Adipose tissue (tissue), 3 donors: ENCODE data around the gene ASCC1. TPM values are rescaled to one million over a fixed set of nuclear protein-coding genes. Genes with fewer than 3 reads are reported as not detected.

ENCODE experiments used
- H3K27ac ChIP-seq: one replicate; pipeline ENCODE4 v1.5.1; 2013; ENCODE audit warnings: low read depth, low read length
- WGBS, 3 donors: extraction: QIAGEN DNeasy Blood & Tissue Kit; methylation state at CpG; one replicate each; pipeline ENCODE4 v1.1.7; 2013; 5-methylcytosine and 5-hydroxymethylcytosine counted together
- polyA plus RNA-seq, 3 donors: library from polyadenylated mRNA; stranded (reverse); fragments of 200-250 nt; gene quantifications; one replicate each; pipeline ENCODE4 v1.2.3, GENCODE V29; 2013
- donor health status: healthy with polysubstance abuse.
- donor health status: Bipolar disorder and iron deficiency.
- donor health status: healthy.

The ASCC1 gene
- polyA plus RNA-seq, 3 donors, result 13.3 to 34.1 (median 18.0) TPM

- WGBS, 3 donors, result 90 to 93% (median 92%) methylated on average over 7 of the region's 7 CpGs
Measured at GRCh38 chr10:72053690-72054089, 162.4 kb downstream of the ASCC1 start.

GRCh38 chr10:72050873-72051272 lies 165.2 kb downstream of the ASCC1 start:
- no peak overlapping the region for H3K27ac ChIP-seq
- 56 to 87% (median 63%) methylated on average over 3 of the region's 3 CpGs for WGBS, 3 donors

More at GRCh38 chr10:72053690-72054089, 162.4 kb downstream of the ASCC1 start:
- no peak overlapping the region for H3K27ac ChIP-seq

GRCh38 chr10:72049969-72050781 lies 165.9 kb downstream of the ASCC1 start:
- no peak overlapping the region for H3K27ac ChIP-seq
- 87 to 94% (median 88%) methylated on average over 5 of the region's 5 CpGs for WGBS, 3 donors

DNA sequence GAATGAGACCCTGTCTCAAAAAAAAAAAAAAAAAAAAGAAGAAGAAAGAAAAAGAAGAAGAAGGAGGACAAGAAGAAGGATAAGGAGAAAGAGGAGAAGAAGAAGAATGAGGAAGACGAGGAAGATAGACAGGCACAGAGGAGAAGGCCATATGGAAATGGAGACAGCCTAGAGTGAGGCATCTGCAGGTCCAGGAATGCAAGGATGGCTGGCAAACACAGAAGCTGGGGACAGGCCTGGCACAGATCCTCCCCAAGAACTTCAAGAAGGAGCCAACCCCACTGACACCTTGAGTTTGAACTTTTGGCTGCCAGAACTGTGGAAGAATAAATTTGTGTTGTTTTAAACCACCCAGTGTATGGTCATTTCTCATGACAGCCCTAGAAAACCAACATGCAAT lies 166.6 kb downstream of the ASCC1 start:
- WGBS, 3 donors, result 84 to 96% (median 85%) methylated on average over 1 of the region's 1 CpG
- no peak overlapping the region for H3K27ac ChIP-seq

- H3K27ac ChIP-seq, result no peak overlapping the region
- WGBS, 3 donors, result 23 to 31% (median 29%) methylated on average over 12 of the region's 12 CpGs
Measured at GRCh38 chr10:72048450-72049124, 167.5 kb downstream of the ASCC1 start.

Other genes starting within 250 kb of the ASCC1 start
- gene SPOCK2, start 127.7 kb downstream of the ASCC1 start, polyA plus RNA-seq, result 1 to 10 TPM; 3.6 to 7.8 (median 5.2) TPM
- 100 to 1,000 TPM in 2 of 3 donors, 10 to 100 TPM in 1; 97.2 to 165 (median 110) TPM for gene ANAPC16, start 264 bp downstream of the ASCC1 start, polyA plus RNA-seq
- gene DDIT4, start 57.6 kb upstream of the ASCC1 start, polyA plus RNA-seq, result 1,000 to 10,000 TPM in 1 of 3 donors, 100 to 1,000 TPM in 2; 103 to 1,196 (median 199) TPM
- 10 to 100 TPM; 14.4 to 32.7 (median 19.4) TPM for gene DNAJB12, start 138.6 kb upstream of the ASCC1 start, polyA plus RNA-seq